Gastrocnemius medialis (tissue), 4 donors: ENCODE data around the gene ARID1B. TPM values are rescaled to one million over a fixed set of nuclear protein-coding genes. Genes with fewer than 3 reads are reported as not detected.

Experiments used
- ATAC-seq, 2 donors: fragments of 150-250 bp; one replicate each; pipeline ENCODE4 v1.9.1; 2016
- DNase-seq, 2 donors: peaks; one replicate each; pipeline ENCODE4 v3.0.0-alpha.2; 2019
- H3K27ac ChIP-seq, 4 donors: fragments of 200-600 bp; sonication (generic); 1 replicate in 1 of 4; 2 replicates in 3 of 4; pipeline ENCODE4 v1.5.1; 2016 to 2018; ENCODE audit warnings: mild to moderate bottlenecking in 2 of 4, moderate library complexity in 1 of 4
- H3K27me3 ChIP-seq, 3 donors: fragments of 200-600 bp; sonication (generic) in 2 of 3; 1 replicate in 1 of 3; 2 replicates in 2 of 3; pipeline versions ENCODE4 v1.5.1 to v1.6.0; 2016 to 2019; ENCODE audit warnings: mild to moderate bottlenecking in 1 of 3, moderate library complexity in 1 of 3
- H3K36me3 ChIP-seq, 2 donors: fragments of 200-600 bp; sonication (generic) in 1 of 2; one replicate each; pipeline ENCODE4 v1.5.1; 2017 to 2018
- H3K4me1 ChIP-seq, 2 donors: fragments of 200-600 bp; sonication (generic) in 1 of 2; one replicate each; pipeline ENCODE4 v1.5.1; 2016 to 2017; ENCODE audit warnings: mild to moderate bottlenecking in 2 of 2
- H3K4me3 ChIP-seq, 4 donors: fragments of 200-600 bp; sonication (generic) in 3 of 4; 1 replicate in 1 of 4; 2 replicates in 3 of 4; pipeline ENCODE4 v1.5.1; 2016 to 2019; ENCODE audit warnings: mild to moderate bottlenecking in 2 of 4
- H3K9me3 ChIP-seq, 3 donors: fragments of 200-600 bp; sonication (generic) in 2 of 3; 1 replicate in 1 of 3; 2 replicates in 2 of 3; pipeline ENCODE4 v1.5.1; 2016 to 2019
- CTCF ChIP-seq, 5 experiments: fragments of 450-650 bp in 3 of 5; fragments of 200-600 bp in 2 of 5; sonication (generic) in 2 of 5; IDR thresholded peaks in 4 of 5; conservative IDR thresholded peaks in 1 of 5; 1 replicate in 4 of 5; 2 replicates in 1 of 5; pipeline ENCODE4 v1.5.1; 2016 to 2019; ENCODE audit warnings: antibody characterized with exemption in 5 of 5, mild to moderate bottlenecking in 3 of 5, moderate library complexity in 3 of 5
- POLR2A ChIP-seq, 2 donors: fragments of 450-650 bp; IDR thresholded peaks; one replicate each; pipeline ENCODE4 v1.6.1; 2017; ENCODE audit warnings: antibody characterized with exemption in 2 of 2, mild to moderate bottlenecking in 2 of 2, moderate library complexity in 2 of 2
- in situ Hi-C, 4 donors: fragments of 200-750 bp; cut with MboI; loops; one replicate each; pipeline versions ENCODE4 v1.15.0 to v1.8.0; 2017; ENCODE audit warnings: low sequenced_read_pairs in 4 of 4
- intact Hi-C: fragments of 100-400 bp; cut with DNase I; formaldehyde crosslinking; loops from one replicate; pipeline ENCODE4 v1.15.1; 2023; ENCODE audit warnings: low total_unique reads
- total RNA-seq, 4 donors: library from RNA; depleted of rRNA; stranded (reverse); fragments of >200 nt; gene quantifications; one replicate each; pipeline versions ENCODE4 v1.1.0 to v1.2.3, GENCODE V29; 2016

ARID1B gene
- total RNA-seq, 4 donors from 2014 or later: 54.9 to 75.3 (median 62.0) TPM

- Histone ChIP-seq H3K9me3 (no peaks in the 10 kb centered on the region), H3K27ac (no peak overlapping the region), H3K36me3 (peaks cover 0 to 8% of the 10 kb centered on the region in 2 donors), H3K4me3 (no peak overlapping the region), H3K4me1 (peaks cover 27 to 31% of the 10 kb centered on the region in 2 donors), H3K27me3 (no peaks in the 10 kb centered on the region)
- DNase-seq (no peak), ATAC-seq (no peak)
- intact Hi-C loops: no loop called here
- in situ Hi-C loops: no loop called here
- TF ChIP-seq POLR2A (IDR thresholded peaks at IDR 0.05) (no peak), CTCF (IDR thresholded peaks at IDR 0.05 in 4 of 5, conservative IDR thresholded peaks at IDR 0.05 in 1 of 5) (no peak)
Observed at GRCh38 chr6:157083343-157083742, 306.2 kb downstream of the ARID1B start.

GRCh38 chr6:157086632-157087031, 309.5 kb downstream of the ARID1B start:
- no peak overlapping the region for H3K27ac ChIP-seq
- no peak for ATAC-seq
- intact Hi-C loops (no loop called here), in situ Hi-C loops (no loop called here)
- no peak for DNase-seq
- TF ChIP-seq CTCF (IDR thresholded peaks at IDR 0.05 in 4 of 5, conservative IDR thresholded peaks at IDR 0.05 in 1 of 5): no peak
- H3K9me3 ChIP-seq: no peaks in the 10 kb centered on the region
- H3K27me3 ChIP-seq: no peaks in the 10 kb centered on the region
- peaks cover 0 to 8% of the 10 kb centered on the region in 2 donors for H3K36me3 ChIP-seq
- peaks cover 9 to 17% of the 10 kb centered on the region in 2 donors for H3K4me1 ChIP-seq
- no peak overlapping the region for H3K4me3 ChIP-seq

- in situ Hi-C loops: no loop called here
- no peak overlapping the region for H3K27ac ChIP-seq
- no peak overlapping the region for H3K4me3 ChIP-seq
- TF ChIP-seq CTCF (IDR thresholded peaks at IDR 0.05 in 4 of 5, conservative IDR thresholded peaks at IDR 0.05 in 1 of 5) (no peak), POLR2A (IDR thresholded peaks at IDR 0.05) (no peak)
- H3K27me3 ChIP-seq: no peaks in the 10 kb centered on the region
- intact Hi-C loops: no loop called here
- no peak for DNase-seq
- H3K9me3 ChIP-seq: no peaks in the 10 kb centered on the region
- peaks cover 0 to 8% of the 10 kb centered on the region in 2 donors for H3K36me3 ChIP-seq
- H3K4me1 ChIP-seq: peaks cover 11 to 28% of the 10 kb centered on the region in 2 donors
- ATAC-seq: no peak
Observed at GRCh38 chr6:157087974-157088373, 310.8 kb downstream of the ARID1B start.

GRCh38 chr6:157088841-157089240, 311.7 kb downstream of the ARID1B start:
- H3K27ac ChIP-seq: no peak overlapping the region
- H3K9me3 ChIP-seq: no peaks in the 10 kb centered on the region
- in situ Hi-C loops: no loop called here
- H3K36me3 ChIP-seq: peaks cover 0 to 8% of the 10 kb centered on the region in 2 donors
- no peak overlapping the region for H3K4me3 ChIP-seq
- ATAC-seq (no peak), DNase-seq (no peak)
- intact Hi-C loops: no loop called here
- H3K4me1 ChIP-seq: peaks cover 20 to 36% of the 10 kb centered on the region in 2 donors
- no peaks in the 10 kb centered on the region for H3K27me3 ChIP-seq
- TF ChIP-seq CTCF (IDR thresholded peaks at IDR 0.05 in 4 of 5, conservative IDR thresholded peaks at IDR 0.05 in 1 of 5) (no peak), POLR2A (IDR thresholded peaks at IDR 0.05) (no peak)

- Histone ChIP-seq H3K4me3 (no peak overlapping the region), H3K36me3 (peaks cover 0 to 8% of the 10 kb centered on the region in 2 donors), H3K27ac (no peak overlapping the region), H3K4me1 (peaks cover 24 to 39% of the 10 kb centered on the region in 2 donors), H3K27me3 (no peaks in the 10 kb centered on the region), H3K9me3 (no peaks in the 10 kb centered on the region)
- TF ChIP-seq POLR2A (IDR thresholded peaks at IDR 0.05): no peak
- TF ChIP-seq CTCF (IDR thresholded peaks at IDR 0.05 in 4 of 5, conservative IDR thresholded peaks at IDR 0.05 in 1 of 5): no peak
- intact Hi-C loops (no loop called here), in situ Hi-C loops (no loop called here)
- ATAC-seq (no peak), DNase-seq (no peak)
Observed at GRCh38 chr6:157089258-157089657, 312.1 kb downstream of the ARID1B start.
